Peyer's patch (tissue), 4 donors: ENCODE data around the gene PI4KA. TPM values are rescaled to one million over a fixed set of nuclear protein-coding genes. Genes with fewer than 3 reads are reported as not detected.

Experiments used
- DNase-seq, 3 donors: peaks; one replicate each; pipeline ENCODE4 v3.0.0-alpha.2; 2017 to 2019
- H3K27ac ChIP-seq, 4 donors: fragments of 200-600 bp; sonication (generic); one replicate each; pipeline ENCODE4 v1.5.1; 2016 to 2019
- H3K27me3 ChIP-seq, 2 donors: fragments of 200-600 bp; sonication (generic); one replicate each; pipeline ENCODE4 v1.5.1; 2019
- H3K36me3 ChIP-seq, 3 donors: fragments of 200-600 bp; sonication (generic); one replicate each; pipeline ENCODE4 v1.5.1; 2016 to 2019
- H3K4me1 ChIP-seq, 4 donors: fragments of 200-600 bp; sonication (generic); one replicate each; pipeline ENCODE4 v1.5.1; 2016 to 2019
- H3K4me3 ChIP-seq, 4 donors: fragments of 200-600 bp; sonication (generic); 1 replicate in 3 of 4; 2 replicates in 1 of 4; pipeline ENCODE4 v1.5.1; 2016 to 2019; ENCODE audit warnings: mild to moderate bottlenecking in 1 of 4
- H3K9me3 ChIP-seq, 4 donors: fragments of 200-600 bp; sonication (generic); one replicate each; pipeline ENCODE4 v1.5.1; 2016 to 2019; ENCODE audit warnings: mild to moderate bottlenecking in 1 of 4
- POLR2A ChIP-seq, 2 donors: fragments of 450-650 bp; IDR thresholded peaks; one replicate each; pipeline ENCODE4 v1.5.1; 2017; ENCODE audit warnings: antibody characterized with exemption in 2 of 2, mild to moderate bottlenecking in 2 of 2, moderate library complexity in 2 of 2
- total RNA-seq, 4 donors: library from RNA; depleted of rRNA; stranded (reverse); fragments of >200 nt; gene quantifications; one replicate each; pipeline ENCODE4 v1.1.0, GENCODE V29; 2016
- TF ChIP-seq, protein P1 (sequence below), 6 experiments: fragments of 450-650 bp in 4 of 6; fragments of 200-600 bp in 2 of 6; sonication (generic) in 1 of 6; IDR thresholded peaks; one replicate each; pipeline ENCODE4 v1.5.1; 2017 to 2019; ENCODE audit warnings: antibody characterized with exemption in 6 of 6, mild to moderate bottlenecking in 3 of 6, moderate library complexity in 1 of 6

Gene PI4KA
- total RNA-seq, 4 donors from 2014 or later, result 99.7 to 184 (median 161) TPM

DNA sequence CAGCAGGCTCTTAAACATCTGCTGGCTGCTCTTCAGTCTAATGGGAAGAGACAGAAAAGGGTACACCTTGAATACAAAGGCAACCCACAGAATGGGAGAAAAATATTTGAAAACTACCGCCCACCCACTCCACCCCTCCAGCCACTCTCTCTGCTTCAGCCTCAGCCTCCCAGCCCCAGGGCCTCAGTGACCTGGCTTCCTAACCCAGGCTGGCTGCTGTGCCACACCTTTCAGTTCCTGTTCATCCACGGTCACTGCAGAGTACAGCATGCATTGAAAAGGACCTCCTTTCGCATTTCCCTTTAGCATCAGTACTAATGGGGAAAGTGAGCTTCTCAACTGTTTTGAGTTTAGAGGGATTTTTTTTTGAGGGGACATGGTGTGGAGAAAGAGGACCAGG lies 113.5 kb downstream of the PI4KA start:
- Histone ChIP-seq H3K4me3 (no peak overlapping the region), H3K9me3 (peaks cover 0 to 4% (median 0%) of the 10 kb centered on the region in 4 donors), H3K4me1 (peaks cover 0 to 7% (median 3%) of the 10 kb centered on the region in 4 donors), H3K27ac (no peak overlapping the region), H3K27me3 (no peaks in the 10 kb centered on the region), H3K36me3 (peaks cover 0 to 95% (median 4%) of the 10 kb centered on the region in 3 donors)
- TF ChIP-seq, protein P1, sequence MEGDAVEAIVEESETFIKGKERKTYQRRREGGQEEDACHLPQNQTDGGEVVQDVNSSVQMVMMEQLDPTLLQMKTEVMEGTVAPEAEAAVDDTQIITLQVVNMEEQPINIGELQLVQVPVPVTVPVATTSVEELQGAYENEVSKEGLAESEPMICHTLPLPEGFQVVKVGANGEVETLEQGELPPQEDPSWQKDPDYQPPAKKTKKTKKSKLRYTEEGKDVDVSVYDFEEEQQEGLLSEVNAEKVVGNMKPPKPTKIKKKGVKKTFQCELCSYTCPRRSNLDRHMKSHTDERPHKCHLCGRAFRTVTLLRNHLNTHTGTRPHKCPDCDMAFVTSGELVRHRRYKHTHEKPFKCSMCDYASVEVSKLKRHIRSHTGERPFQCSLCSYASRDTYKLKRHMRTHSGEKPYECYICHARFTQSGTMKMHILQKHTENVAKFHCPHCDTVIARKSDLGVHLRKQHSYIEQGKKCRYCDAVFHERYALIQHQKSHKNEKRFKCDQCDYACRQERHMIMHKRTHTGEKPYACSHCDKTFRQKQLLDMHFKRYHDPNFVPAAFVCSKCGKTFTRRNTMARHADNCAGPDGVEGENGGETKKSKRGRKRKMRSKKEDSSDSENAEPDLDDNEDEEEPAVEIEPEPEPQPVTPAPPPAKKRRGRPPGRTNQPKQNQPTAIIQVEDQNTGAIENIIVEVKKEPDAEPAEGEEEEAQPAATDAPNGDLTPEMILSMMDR (IDR thresholded peaks at IDR 0.05), result no peak
- no peak for TF ChIP-seq POLR2A (IDR thresholded peaks at IDR 0.05)
- no peak for DNase-seq

DNA sequence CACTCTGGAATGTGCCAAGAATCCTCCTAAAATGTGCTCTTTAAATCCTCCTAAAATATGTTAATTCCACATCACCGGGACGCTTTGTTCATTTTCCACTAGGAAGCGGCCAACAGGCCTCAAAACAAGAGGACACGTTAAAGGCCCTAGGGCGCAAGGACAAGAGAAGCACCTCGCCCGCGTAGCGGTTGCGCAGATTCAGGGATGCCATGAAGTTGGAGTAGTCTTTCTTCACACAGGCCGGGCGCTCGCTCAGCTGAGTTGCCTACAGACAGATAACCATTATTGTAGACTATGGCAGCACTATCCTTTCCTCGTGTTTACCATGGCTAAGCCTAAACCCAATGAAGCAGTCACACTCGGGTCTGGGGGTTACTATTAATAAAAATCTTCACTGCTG lies 114.2 kb downstream of the PI4KA start:
- DNase-seq, result no peak
- Histone ChIP-seq H3K4me1 (peaks cover 0 to 5% (median 2%) of the 10 kb centered on the region in 4 donors), H3K4me3 (no peak overlapping the region), H3K9me3 (peaks cover 0 to 4% (median 0%) of the 10 kb centered on the region in 4 donors), H3K36me3 (peaks cover 0 to 88% (median 4%) of the 10 kb centered on the region in 3 donors), H3K27ac (no peak overlapping the region), H3K27me3 (no peaks in the 10 kb centered on the region)
- TF ChIP-seq POLR2A (IDR thresholded peaks at IDR 0.05), result no peak
- TF ChIP-seq, protein P1 (IDR thresholded peaks at IDR 0.05), result no peak

DNA sequence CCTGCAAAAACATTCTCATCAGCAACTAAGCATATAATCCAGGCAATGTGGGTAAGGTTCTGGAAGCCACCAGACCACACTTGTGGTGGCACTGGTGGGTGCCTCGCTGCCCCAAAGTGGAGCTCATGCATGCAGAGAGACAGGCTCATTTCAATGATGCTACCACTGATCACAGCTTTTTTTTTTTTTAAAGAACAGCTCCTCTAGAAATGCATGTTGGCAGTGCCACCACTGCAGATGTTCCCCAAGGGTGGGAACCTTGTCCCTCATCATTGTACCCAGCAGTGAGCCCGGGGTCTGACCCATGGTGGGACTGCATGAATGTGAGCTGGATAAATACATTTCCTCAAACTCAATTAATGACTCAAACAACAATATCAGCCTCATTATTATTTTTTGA lies 115.8 kb downstream of the PI4KA start:
- TF ChIP-seq POLR2A (IDR thresholded peaks at IDR 0.05), result no peak
- TF ChIP-seq, protein P1 (IDR thresholded peaks at IDR 0.05), result no peak
- DNase-seq, result no peak
- Histone ChIP-seq H3K27ac (no peak overlapping the region), H3K36me3 (peaks cover 0 to 81% (median 4%) of the 10 kb centered on the region in 3 donors), H3K9me3 (peaks cover 0 to 4% (median 0%) of the 10 kb centered on the region in 4 donors), H3K4me1 (no peaks in the 10 kb centered on the region), H3K27me3 (no peaks in the 10 kb centered on the region), H3K4me3 (no peak overlapping the region)

DNA sequence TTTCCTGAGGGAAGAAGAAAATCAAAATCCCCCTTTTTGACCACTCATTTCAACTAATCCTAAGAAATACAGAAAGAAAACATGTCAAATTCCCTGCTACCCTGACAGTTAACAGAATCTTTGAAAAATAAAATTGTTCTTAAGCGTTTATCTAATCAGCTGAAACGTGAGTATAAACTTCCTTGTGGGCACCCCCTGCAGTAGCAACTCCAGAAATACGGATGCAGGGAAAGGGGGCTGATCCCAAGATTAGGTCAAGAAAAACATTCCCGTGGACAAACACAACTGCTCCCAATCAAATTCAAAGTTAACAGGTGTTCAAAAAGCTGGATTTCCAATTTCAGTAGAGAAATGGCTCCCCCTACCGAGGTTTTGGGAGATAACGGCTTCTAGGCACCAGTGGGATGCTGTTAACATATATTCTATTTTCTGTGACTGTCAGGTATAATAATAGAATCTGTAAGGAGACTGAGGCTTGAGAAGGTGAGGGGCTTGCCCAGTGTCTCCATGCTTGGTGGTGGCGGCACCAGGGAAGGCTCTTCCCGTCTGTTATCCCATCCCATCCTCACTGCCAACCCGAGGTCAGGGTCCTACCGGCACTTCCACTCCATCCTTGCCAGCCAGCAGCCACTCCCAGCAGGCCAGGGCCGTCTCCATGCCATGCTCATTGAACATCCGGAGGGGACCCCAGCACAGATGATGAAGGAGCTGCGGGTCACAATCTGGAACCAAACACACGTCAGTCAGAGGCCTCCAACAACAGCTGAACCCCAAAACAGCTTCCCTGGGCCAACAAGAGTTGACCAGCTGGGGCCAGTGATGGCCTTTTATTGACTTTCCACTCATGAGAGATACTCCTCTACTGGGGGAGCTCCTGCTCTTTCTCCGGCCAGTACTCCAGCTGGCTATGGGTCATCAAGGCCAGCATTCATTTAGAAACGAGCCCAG lies 116.7 kb downstream of the PI4KA start:
- H3K36me3 ChIP-seq, result peaks cover 0 to 72% (median 4%) of the 10 kb centered on the region in 3 donors
- DNase-seq, result peak in 2 of 3 donors; percentile 51 to 60
- peaks cover 0 to 4% (median 0%) of the 10 kb centered on the region in 4 donors for H3K9me3 ChIP-seq
- H3K4me1 ChIP-seq, result no peaks in the 10 kb centered on the region
- no peak overlapping the region for H3K27ac ChIP-seq
- TF ChIP-seq, protein P1 (IDR thresholded peaks at IDR 0.05), result peak; percentile 39 to 63 (median 58)
- TF ChIP-seq POLR2A (IDR thresholded peaks at IDR 0.05), result no peak
- no peak overlapping the region for H3K4me3 ChIP-seq
- H3K27me3 ChIP-seq, result no peaks in the 10 kb centered on the region

GRCh38 chr22:20741008-20741633 lies 117.5 kb downstream of the PI4KA start:
- Histone ChIP-seq H3K27me3 (no peaks in the 10 kb centered on the region), H3K4me1 (no peaks in the 10 kb centered on the region), H3K4me3 (no peak overlapping the region), H3K27ac (no peak overlapping the region), H3K36me3 (peaks cover 0 to 64% (median 4%) of the 10 kb centered on the region in 3 donors), H3K9me3 (peaks cover 0 to 4% (median 0%) of the 10 kb centered on the region in 4 donors)
- DNase-seq, result no peak
- TF ChIP-seq, protein P1 (IDR thresholded peaks at IDR 0.05), result no peak
- TF ChIP-seq POLR2A (IDR thresholded peaks at IDR 0.05), result no peak
